Measurements from ENCODE around the gene CCDC191.

The CCDC191 gene

GRCh38 chr3:114052216-114052615, 4.1 kb downstream of the CCDC191 start:
- no peak for DNase-seq

DNA sequence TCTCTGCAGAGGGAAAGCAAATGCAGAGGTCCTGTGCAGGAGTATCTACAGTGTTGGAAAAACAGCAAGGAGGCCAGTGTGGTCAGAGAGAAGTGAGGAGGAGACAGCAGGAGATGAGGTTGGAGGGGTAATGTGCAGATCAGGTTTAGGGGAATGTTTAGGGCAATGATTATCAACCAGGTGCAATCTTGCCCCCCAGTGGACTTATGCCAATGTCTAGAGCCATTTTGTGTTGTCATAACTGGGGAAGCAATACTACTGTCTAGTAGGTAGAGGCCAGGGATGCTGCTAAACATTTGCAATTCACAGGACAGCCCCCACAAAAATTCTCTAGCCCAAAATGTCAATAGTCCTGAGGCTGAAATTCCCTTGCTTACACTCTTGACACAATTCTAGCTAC, 13.1 kb downstream of the CCDC191 start:
- DNase-seq = no peak

GRCh38 chr3:114035896-114036295, 20.4 kb downstream of the CCDC191 start:
- DNase-seq = no peak

- no peak for DNase-seq
These were observed 21.4 kb downstream of the CCDC191 start for GRCh38 chr3:114034787-114035545.

- DNase-seq = no peak
These were observed 22.1 kb downstream of the CCDC191 start for GRCh38 chr3:114034211-114034610.

GRCh38 chr3:114033721-114034120, 22.6 kb downstream of the CCDC191 start:
- no peak for DNase-seq

- DNase-seq = no peak
These were observed 30.0 kb downstream of the CCDC191 start for GRCh38 chr3:114026331-114026730.

GRCh38 chr3:114025451-114025850, 30.9 kb downstream of the CCDC191 start:
- DNase-seq = no peak

DNA sequence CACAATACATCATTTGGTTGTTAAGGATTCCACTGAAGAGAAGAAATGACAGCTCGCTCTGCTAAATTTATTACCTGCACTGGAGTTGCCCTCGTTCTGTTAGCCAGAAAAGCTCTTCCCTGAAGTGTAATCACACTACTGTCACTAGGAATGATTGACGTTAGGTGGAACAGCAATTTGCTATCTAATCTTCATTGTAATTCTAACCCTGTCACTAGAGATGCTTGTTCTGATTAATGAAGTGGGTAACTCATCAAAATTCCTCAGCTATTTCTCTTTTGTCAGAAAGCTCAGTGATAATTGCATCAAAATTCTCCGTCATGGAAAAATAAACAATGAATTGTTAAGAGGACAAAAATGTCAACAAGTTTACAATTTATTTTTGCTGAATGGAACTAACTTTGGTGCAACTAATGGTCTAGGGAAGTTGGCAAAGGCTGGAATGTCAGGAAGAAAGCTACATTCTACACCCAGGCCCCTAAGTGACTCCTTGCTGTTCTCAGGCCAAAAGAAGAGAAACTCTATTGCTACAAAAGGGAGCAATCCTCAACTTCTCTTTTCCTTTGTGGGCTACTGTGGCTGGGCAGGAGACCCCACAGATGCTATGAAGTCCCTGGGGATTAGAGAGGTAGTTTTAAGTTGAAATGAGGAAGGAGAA, 34.1 kb downstream of the CCDC191 start:
- no peak for DNase-seq

GRCh38 chr3:114020907-114021306, 35.4 kb downstream of the CCDC191 start:
- no peak for DNase-seq

GRCh38 chr3:114019486-114019885, 36.8 kb downstream of the CCDC191 start:
- no peak for DNase-seq

- DNase-seq = no peak
These were observed 42.1 kb downstream of the CCDC191 start for GRCh38 chr3:114014211-114014610.

- DNase-seq = no peak
These were observed 45.1 kb downstream of the CCDC191 start for GRCh38 chr3:114011059-114011797.

DNA sequence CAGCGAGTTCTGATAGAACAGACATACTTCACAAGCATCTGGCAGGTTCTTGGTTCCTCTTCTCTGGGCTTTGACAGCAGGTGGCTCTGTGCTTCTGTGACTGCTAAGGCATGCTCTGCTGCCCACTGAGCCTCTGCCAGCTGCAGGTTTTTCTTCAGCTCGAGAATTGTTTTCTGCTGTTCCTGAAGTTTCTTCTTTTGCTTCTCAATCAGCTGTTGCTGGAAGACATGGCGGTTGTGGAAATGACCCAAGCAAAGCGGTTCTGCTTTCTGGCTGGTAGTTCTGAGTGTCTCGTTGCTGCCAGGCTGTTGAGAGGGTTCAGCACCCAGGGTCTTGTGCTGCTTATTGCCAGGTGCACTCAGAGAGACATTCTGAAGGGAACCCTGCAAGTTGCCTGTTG, 50.8 kb downstream of the CCDC191 start:
- DNase-seq = no peak

GRCh38 chr3:113985541-113985940, 70.8 kb downstream of the CCDC191 start:
- no peak for DNase-seq

GRCh38 chr3:113983544-113983943, 72.8 kb downstream of the CCDC191 start:
- DNase-seq = no peak

DNA sequence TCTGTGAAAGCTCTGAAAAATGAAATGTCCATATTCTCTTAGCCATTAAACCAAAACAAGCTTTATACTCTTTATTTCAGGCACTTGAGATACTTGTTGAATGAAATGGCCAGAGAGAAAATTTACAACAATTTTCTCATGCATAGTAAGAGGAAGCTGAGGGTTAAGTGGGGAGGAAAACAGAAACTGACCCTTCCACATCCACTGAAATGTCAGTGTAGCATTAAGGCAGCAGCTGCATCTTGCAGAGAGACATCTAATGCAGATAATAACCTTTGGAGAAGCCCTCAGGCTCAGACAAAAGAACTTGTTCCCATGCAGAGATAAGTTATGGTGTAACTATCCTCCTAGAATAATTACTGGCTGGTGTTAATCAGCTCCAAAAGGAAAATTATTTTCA, 74.5 kb downstream of the CCDC191 start:
- DNase-seq = no peak

- no peak for DNase-seq
These were observed 76.4 kb downstream of the CCDC191 start for GRCh38 chr3:113979916-113980315.

- no peak for DNase-seq
These were observed 78.5 kb downstream of the CCDC191 start for GRCh38 chr3:113977822-113978221.

- DNase-seq = no peak
These were observed 87.3 kb downstream of the CCDC191 start for GRCh38 chr3:113968986-113969385.

DNA sequence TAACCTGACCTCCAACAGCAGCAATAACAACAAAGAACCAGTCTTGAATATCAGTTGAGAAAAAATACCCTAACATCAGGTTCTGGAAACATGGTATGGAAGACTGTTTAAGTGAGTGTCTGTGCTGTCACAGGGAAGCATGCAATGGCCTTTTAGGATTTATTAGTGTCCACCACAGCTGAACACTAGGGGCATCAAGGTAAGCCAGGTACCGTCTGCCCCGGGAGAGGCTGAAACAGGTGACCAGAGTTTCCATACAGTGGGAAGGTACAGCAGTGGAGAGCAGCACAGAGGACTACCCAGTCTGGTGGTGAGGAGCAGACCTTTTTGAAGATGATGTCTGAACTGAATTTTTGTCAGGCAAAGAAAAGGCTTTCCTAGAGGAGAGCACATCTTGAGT, 90.2 kb downstream of the CCDC191 start:
- no peak for DNase-seq

DNA sequence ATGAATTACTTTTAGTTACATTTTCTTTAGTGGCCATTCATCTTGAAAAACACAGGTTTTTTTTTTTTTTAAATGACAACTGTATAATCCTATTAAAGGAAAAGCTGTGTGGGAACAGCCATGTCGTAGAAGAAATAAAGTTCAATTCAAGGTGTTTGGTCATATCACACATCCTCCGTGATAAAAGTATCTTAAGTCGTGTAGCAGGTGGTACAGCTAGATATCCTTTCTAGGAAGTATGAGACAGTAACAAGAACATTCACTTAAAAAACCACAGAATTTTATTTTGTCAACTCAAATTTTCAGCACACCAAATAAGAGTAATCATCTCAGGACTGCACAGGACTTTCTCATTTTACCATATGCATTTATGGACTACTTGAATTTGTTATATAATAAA, 92.4 kb downstream of the CCDC191 start:
- no peak for DNase-seq

DNA sequence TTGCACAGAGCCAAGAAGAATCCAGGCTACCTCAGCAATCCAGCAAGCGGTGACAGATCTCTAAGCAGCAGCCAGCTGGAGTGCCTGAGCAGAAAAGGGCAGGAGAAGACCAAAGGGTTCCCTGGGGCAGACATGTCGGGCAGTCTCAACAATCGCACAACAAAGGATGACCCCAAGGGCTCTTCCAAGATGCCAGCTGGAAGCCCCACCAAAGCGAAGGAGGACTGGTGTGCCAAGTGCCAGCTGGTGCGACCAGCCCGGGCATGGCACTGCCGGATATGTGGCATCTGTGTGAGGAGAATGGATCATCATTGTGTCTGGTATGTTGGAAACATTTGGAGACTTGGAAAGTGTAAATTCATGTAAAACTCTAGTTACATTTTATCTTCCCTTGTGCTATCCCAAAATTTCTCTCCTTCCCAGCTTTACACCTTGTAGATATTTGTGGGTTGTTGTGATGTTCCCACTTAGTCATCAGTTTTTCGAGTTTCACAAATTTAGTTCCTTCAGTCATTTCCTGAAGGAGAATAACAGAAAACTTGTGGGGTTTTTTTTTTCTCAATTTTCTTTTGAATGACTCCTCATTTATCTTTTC, 102.1 kb downstream of the CCDC191 start:
- DNase-seq = no peak

DNA sequence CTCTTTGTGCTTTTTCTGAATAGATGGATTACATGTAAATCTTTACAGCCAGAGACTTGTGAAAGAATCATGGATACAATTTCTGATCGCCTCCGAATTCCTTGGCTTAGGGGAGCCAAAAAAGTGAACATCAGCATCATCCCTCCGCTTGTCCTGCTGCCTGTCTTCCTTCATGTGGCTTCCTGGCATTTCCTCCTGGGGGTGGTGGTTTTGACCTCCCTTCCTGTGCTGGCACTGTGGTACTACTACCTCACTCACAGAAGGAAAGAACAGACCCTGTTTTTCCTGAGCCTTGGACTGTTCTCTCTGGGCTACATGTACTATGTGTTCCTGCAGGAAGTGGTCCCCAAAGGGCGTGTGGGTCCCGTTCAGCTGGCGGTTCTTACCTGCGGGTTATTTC, 102.6 kb downstream of the CCDC191 start:
- no peak for DNase-seq
